Measurements from ENCODE around the gene AP2A2.

- TF ChIP-seq, protein P1, sequence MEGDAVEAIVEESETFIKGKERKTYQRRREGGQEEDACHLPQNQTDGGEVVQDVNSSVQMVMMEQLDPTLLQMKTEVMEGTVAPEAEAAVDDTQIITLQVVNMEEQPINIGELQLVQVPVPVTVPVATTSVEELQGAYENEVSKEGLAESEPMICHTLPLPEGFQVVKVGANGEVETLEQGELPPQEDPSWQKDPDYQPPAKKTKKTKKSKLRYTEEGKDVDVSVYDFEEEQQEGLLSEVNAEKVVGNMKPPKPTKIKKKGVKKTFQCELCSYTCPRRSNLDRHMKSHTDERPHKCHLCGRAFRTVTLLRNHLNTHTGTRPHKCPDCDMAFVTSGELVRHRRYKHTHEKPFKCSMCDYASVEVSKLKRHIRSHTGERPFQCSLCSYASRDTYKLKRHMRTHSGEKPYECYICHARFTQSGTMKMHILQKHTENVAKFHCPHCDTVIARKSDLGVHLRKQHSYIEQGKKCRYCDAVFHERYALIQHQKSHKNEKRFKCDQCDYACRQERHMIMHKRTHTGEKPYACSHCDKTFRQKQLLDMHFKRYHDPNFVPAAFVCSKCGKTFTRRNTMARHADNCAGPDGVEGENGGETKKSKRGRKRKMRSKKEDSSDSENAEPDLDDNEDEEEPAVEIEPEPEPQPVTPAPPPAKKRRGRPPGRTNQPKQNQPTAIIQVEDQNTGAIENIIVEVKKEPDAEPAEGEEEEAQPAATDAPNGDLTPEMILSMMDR (IDR thresholded peaks at IDR 0.05 in 4 of 5, conservative IDR thresholded peaks at IDR 0.05 in 1 of 5), result peak; percentile 80 to 90 (median 88)
- TF ChIP-seq POLR2A (IDR thresholded peaks at IDR 0.05), result no peak
These were observed 125.1 kb downstream of the AP2A2 start for GRCh38 chr11:1050581-1051355.
